Left colon (tissue), 2 donors: ENCODE measurements around the gene LMO1. TPM values are rescaled to one million over a fixed set of nuclear protein-coding genes. Genes with fewer than 3 reads are reported as not detected.

ENCODE experiments used
- ATAC-seq: fragments of 200-7000 bp; cut with Tn5 transposase; one replicate; pipeline ENCODE4 v1.9.1; 2020; ENCODE audit warnings: mild to moderate bottlenecking, moderate library complexity
- DNase-seq, 2 donors: peaks; one replicate each; pipeline ENCODE4 v3.0.0-alpha.2; 2020
- intact Hi-C, 2 donors: fragments of 100-400 bp; cut with DNase I in 1 of 2; cut with micrococcal nuclease in 1 of 2; formaldehyde crosslinking; loops; one replicate each; pipeline versions ENCODE4 v1.11.2 to v1.14.0; 2022; cut with DNase I, micrococcal nuclease
- long read RNA-seq: library from polyadenylated mRNA; unstranded; transcript quantifications from one replicate; pipeline ENCODE4 v2.0.0, GENCODE V29; 2021
- total RNA-seq, 2 donors: library from RNA; stranded (reverse); fragmentation: NEBNext Ultra II Directional; extraction: Animal tissue kit (Norgen Biotek cat#: 25700); gene quantifications; one replicate each; pipeline ENCODE4 v1.2.1, GENCODE V29; 2021
- donor health status: DM: no; HTN: no; CAD: no.
- donor health status: DM: yes; HTN: yes; CAD: no.

Gene LMO1
- total RNA-seq, result not detected
- long read RNA-seq, result 0 reads

DNA sequence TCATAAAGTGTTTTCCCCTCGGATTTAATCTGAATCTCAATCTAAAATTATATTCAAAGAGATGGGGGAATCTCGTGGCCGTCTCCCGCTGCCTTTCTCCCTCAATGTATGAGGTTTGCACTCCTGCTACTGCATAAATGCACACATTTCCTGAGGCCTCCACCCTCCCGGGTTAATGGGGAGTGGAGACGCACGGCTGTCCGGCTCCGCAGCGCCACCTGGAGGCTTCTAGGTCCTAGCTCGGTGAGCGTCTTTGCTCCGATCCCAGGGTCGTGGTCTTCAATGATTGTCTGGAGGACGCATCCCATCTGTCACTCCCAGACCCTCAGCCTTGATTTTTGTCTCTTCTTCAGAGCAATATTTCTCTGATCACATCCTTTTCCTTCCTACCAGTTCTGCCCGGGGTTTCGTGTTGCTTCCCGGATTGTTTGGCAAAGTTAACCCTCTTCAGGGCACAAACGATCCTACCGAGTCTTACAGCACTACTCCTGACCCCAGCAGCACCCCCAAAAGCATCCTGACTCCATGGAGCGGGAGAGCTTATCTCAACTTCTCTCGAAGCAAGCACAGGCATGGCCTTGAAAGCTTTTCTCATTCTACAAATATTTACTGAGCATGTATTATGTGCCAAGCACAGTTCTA lies at the start of gene LMO1:
LMO1 (minus strand) TSS at position 110 of the 642 bp plus-strand sequence. CDS start 516 bp downstream, outside the sequence.
- ATAC-seq, result peak; percentile 94
- intact Hi-C loops, result no loop called here
- DNase-seq, result peak; percentile 65 to 90

DNA sequence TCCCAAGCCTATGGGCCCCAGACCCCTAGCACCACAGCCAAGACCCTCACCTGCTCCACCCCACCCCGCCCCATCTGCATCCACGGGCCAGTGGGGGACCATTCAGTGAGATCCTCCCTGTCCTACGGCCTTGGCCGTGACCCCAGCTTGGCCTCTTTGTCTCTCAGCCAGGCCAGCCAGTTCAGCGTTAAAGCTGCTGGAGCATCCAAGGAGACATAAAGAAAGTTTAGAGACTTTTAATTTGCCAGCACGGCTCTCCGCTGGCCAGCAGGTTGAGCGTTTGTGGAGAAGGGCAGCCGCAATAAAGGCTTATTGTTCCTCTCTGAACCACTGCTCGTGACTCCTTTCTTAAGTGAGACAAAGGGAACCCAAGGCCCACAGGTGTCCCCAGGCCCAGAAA lies 49.3 kb upstream of the LMO1 start:
- intact Hi-C loops, result no loop called here
- no peak for ATAC-seq
- no peak for DNase-seq

DNA sequence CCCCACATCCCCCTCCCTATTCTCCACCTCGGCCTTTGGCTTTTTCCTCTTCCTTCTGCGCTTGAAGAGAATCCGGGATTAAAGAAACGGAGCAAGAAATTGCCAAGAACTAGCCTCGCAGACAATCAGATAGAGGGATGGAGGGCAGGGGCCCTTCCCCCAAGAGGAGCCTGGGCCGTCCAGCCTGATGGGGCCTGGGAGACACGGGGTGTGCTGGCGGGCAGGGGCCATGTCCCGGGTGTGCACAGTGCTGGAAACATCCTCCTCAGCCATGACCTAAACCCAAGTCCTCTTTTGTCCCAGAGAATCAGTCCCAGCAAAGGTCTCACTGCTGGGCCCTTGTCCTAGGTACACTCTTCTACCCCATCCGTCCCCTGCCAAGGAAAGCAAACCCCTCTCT lies 47.7 kb upstream of the LMO1 start:
- DNase-seq (no peak), ATAC-seq (no peak)
- intact Hi-C loops, result no loop called here

DNA sequence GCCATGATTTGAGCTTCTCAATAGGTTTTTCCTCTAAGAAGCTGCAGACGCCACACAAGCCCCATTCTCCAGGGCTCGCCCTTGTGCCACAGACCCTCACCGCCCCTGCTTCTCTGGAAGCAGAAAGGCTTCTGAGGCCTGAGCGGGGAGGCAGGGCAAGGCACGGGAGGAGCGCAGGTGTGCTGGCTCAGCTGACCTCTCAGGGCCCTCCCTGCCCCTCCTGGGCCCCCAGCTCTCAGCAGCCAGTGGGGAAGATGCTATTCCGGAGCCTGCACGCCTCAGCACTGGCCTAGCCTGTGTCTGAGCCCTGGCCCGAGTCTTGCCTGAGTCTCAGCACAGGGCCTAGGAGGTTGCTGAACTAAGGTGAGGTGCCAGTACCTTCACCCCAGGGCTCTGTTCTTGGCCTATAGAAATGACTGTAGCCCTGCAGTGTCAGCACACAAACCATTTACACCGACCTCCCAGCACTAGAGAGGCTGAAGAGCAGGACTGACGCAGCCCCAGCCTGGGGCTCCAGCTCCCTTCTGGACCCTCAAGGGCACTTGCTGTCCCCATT lies 47.1 kb upstream of the LMO1 start:
- ATAC-seq, result no peak
- no peak for DNase-seq
- intact Hi-C loops, result no loop called here

DNA sequence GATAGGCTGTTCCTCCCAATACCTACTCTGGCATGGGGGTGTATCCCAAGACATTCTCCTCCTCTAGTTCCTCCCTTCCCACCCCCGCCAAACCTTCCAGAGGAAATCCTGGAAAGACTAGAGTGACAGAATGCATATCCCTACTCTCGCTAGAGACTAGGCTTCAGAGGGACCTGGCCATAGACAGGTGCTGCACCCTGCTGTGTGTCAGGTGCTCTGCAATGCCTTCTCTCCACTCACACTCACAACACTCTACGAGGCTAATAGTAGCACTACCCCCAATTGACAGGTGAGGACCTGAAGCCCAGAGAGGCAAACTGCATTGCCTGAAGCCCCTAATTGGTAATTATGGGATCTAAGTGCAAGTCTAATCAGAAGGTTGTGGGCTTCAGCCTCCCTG lies 46.2 kb upstream of the LMO1 start:
- DNase-seq (no peak), ATAC-seq (no peak)
- intact Hi-C loops, result no loop called here

DNA sequence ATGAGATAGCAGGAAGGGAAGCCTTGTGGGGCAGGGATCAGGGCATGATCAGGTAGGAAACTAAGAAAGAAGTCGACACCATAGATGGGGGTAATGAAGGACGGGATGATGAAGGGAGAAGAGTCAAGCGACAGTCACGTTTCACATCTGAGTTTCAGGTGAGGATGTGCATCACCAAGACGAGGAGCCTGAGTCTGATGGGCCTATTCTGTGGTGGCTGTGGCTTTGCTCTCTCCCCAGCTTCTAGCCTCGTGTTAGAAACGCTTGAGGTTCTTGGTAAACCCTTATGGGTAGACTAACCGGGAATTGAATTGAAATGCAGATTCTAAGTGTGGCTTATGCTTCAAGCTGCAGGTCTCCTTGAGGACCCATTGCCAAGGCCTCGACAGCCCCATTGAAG lies 45.6 kb upstream of the LMO1 start:
- intact Hi-C loops, result no loop called here
- ATAC-seq (no peak), DNase-seq (no peak)

DNA sequence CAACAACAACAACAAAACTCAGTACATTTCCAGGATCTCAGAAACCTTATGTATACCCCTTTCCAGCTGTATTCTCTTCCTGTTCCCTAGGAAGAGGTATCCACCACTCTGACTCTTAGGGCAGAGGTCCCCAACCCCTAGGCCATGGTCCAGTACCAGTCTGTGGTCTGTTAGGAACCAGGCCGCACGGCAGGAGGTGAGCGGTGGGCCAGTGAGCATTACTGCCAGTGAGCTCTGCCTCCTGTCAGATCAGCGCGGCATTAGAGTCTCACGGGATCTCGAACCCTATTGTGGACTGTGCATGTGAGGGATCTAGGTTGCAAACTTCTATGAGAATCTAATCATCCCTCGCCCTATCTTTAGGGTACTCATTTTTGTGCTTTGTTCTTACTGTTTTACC lies 43.9 kb upstream of the LMO1 start:
- ATAC-seq (no peak), DNase-seq (no peak)
- intact Hi-C loops, result no loop called here

DNA sequence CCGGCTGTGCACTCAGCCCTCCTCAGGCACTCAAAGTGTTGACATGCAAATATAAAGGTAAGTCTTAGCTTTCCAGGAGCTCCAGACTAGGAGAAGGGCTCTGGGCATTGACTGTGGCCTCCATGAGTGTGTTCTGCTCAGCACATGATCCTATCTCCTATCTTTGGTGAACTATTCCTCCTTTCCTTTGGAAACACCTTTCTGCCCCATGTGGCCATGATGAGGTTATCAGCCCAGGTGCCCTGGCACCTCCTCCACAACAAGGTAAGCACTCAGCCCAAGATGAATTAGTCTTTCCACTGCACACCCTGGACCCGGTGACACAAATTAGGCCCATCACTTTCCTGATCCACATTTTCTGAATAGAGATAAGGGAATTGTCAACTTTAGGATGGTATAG lies 37.9 kb upstream of the LMO1 start:
- ATAC-seq, result no peak
- intact Hi-C loops, result no loop called here
- DNase-seq, result no peak

DNA sequence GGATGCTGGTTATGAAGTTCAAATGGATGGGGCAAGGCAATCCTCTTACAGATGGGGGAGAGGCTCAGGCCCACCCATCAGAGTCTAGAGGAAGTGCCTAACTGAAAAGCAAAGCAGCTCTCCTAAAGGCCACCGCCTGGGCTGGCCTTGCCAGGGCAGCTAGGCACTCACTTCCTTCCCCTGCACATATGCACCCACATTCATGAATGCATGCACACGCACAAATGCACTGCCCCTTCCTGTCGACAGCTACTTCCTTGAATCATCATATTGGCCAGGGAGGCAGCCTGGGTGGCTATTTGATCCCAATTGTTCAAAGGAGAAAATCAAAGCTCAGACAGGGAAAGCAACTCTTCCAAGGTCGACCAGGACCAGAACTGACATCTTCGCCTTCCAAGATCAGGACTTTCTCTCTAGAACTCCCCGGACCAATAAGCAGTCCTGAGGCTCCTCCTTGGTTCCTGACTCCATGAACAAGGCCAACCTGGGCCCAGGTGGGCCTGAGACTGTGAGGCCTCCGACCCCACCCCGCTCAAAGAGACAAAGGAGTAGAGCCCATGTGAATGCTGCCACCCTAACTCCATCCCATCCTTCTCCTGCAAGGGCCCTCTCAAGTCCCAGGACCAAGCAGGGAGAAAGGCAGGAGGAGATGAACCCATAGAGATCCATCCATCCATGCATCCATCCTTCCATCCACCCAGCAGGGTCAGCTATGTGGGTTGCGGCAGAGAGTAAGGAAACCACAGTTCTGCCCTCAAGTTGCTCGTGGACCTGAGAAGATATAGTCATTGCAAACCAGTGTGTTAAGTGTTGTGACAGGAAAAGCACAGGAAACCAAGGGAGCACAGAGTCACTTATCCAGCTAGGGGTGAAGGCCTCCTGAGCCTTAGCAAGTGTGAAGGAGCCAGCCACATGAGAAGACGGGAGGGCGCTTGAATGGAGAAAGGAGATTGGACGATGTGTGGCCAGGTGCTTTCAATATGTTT lies 35.4 kb upstream of the LMO1 start:
- no peak for DNase-seq
- ATAC-seq, result no peak

DNA sequence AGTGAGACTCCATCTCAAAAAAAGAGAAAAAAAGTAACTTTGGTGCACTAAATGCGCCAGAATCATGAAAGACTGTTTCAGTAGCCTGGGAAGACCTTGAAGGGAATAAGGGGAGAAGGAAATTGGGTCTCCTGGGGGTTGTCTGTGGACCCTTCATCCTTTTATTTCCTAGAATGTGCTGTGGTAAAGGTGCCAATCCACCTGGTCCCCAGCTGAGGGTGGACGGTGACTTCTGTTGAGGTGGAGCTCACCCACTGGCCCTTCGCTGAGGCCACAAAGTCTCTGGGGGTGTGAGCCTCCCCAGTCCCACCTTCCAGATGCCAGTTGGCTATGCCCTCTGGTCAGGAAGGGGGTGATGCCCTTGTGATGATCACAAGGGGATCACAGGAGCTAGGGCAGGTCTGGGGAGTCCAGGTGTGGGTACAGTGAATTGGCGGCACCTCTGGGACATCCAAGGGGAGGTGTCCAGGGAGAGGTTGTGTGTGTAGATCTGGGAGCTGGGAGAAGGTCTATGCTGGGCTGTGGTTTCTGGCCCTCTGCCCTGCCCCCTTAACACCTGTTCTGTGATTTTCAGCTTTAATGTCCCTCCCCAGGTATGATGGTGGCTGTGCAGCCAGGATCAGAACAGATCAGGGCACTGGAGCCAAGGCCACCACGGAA lies 34.2 kb upstream of the LMO1 start:
- DNase-seq (no peak), ATAC-seq (no peak)
- intact Hi-C loops, result no loop called here

More for the DNA sequence above, 35.4 kb upstream of the LMO1 start:
- intact Hi-C loops, result no loop called here

DNA sequence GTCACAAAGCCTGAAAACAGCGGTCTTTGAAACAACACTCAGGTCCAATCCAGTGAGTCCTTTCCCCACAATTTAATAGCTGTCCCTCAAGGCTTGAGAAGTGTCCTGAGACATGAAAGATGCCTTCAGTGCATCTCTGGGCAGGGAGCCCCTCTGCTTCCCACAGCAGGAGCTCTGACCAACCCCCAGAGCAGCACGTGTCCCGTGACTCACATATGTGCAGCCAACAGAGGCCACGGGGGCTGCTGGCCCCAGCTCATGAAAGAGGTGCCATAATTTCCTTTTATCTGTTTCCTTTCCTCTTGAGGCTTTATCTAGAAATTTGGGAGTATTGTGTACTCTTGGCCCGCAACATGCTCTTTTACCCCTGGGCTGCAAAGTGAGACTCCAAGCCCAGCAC lies 33.2 kb upstream of the LMO1 start:
- DNase-seq (no peak), ATAC-seq (no peak)
- intact Hi-C loops, result no loop called here

DNA sequence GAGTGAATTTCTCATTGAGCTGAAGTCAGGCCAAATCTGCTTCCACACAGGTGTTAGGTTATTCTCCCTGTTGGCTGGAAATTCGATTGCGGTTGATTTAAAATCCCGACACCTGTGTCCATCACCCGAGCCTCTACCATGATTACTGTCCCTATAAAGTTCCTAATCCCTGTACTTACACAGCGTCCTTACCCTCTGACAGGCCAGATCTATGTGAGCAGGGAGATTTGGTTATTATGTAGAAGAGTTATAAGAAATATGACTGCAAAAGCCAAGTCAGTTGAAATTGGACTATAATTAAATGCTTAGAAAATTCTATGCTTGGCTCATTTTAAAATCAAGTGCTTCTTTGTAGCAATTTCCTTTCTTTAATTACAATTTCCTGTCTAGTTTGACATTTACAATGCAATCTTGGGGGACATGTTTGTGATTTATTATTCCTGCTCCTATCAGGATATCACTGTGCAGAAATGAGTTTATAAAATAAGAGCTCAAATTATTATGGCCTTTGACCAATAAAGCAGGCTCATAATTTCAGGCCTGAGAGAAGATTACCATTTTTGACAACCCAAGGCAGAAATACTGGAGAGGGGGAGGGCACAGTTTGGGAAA lies 32.5 kb upstream of the LMO1 start:
- intact Hi-C loops, result no loop called here
- DNase-seq (no peak), ATAC-seq (no peak)

DNA sequence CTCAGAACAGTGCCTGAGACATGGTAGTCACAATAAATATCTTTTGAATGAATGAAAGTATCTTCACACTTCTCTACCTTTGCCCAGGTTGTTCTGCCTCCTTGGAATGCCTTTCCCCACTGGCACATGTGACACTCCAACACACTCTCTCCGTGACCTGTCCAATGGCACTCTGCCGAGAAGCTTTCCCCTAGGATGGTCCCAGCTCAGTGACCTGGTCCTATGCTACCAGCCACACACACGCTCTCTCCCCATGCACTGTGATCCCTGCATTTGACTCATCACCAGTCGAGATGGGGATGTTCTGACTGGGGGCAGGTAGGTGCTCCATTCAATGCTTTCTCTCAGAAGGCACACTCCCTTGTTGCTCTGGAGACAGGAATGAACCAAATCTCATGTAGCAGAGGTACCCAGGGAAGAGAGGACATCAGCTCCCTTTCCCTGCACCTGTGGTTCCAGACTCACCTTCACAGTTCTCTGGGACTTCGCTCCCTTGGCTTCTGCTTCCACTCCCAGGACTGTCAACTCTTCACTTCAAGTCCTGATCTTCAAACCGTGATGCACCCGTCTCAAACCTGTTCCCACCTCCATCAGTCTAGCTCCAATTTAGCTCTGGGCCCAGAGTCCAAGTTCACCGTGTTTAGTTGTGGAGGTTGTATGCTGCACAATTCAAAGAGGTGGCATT lies 30.7 kb upstream of the LMO1 start:
- intact Hi-C loops, result no loop called here
- ATAC-seq (no peak), DNase-seq (no peak)

DNA sequence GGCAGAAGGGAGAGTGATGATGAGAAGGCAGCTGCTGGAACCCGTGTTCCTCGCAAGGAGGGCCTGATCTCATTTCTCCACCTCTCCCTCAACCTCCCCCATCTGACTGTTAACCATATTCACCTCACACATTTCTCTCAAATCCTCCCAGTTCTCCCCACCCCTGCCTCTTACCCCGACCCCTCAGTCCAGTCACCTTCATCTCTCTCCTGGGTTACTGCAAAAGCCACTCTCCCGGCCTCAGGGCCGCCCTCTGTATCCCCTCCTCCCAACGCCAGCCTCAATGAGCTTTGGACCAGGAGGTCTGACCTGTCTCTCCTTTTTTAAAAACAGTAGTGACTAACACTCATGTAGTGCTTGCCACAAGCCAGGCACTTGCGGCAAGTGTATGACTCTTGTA lies 29.5 kb upstream of the LMO1 start:
- DNase-seq (no peak), ATAC-seq (no peak)
- intact Hi-C loops, result no loop called here

DNA sequence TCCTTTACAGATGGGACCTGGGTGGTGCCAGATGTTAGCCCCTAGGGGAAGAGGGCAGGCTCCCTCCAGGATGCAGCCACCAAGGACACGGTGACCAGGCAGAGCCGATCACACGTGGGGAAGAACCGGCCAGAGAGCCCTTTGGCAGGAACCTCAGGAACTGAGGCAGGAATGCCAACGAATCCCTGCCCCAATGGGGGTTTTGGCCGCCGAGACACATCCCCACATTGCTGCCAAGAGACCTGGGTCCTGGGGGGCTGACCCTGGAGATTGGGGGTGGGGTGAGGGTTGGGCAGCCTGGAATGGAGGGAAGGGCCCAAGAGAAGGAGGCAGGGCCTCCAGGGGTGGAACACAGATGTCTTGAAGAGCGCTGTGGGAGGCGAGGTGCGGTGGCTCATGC lies 28.7 kb upstream of the LMO1 start:
- intact Hi-C loops, result no loop called here

DNA sequence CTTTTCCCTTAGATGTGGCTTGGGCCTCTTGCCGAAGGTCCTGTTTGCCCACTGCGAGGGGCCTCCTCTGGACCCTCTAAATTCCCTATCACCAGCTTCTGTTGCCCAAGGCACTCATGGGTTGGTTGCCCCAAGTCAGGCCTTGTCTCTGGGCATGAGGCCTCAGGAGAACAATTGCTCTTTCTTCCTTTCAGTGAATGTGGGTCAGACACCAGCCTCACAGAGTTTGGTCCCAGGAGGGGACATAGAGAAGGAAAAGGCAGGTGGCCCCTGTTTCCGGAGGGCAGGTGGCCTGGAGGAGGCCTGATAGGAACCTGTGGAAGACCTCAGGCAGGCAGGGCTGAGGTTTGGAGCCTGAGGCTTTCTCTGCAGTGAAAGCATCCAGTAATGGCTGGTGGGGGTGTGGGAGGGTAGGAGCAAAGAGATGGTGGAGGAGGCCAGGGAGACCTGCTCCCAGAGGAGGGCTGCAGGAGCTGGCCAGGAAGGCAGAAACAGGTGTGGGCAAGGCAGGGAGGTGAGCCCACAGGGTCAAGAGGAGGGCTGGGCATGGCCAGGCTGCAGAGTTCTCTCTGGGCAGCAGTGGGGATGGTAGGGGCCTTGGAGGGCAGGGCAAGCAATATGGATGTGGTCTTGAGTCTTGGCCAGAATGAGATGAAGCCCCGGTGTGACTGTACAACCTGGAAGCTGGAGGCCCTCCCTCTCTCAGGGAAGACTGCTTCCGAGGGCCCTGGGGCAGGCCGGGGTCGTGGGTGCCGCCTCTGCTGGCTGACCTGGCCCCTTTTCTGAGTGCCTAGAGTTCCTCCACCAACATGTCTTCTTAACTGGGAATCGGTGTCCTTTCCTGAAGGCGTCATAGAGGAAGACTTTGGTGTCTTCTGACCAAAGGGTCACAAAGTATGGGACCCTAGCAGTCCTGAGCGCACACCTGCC lies 28.0 kb upstream of the LMO1 start:
- intact Hi-C loops, result no loop called here
- no peak for DNase-seq

More for the DNA sequence above, 28.7 kb upstream of the LMO1 start:
- ATAC-seq (no peak), DNase-seq (no peak)

DNA sequence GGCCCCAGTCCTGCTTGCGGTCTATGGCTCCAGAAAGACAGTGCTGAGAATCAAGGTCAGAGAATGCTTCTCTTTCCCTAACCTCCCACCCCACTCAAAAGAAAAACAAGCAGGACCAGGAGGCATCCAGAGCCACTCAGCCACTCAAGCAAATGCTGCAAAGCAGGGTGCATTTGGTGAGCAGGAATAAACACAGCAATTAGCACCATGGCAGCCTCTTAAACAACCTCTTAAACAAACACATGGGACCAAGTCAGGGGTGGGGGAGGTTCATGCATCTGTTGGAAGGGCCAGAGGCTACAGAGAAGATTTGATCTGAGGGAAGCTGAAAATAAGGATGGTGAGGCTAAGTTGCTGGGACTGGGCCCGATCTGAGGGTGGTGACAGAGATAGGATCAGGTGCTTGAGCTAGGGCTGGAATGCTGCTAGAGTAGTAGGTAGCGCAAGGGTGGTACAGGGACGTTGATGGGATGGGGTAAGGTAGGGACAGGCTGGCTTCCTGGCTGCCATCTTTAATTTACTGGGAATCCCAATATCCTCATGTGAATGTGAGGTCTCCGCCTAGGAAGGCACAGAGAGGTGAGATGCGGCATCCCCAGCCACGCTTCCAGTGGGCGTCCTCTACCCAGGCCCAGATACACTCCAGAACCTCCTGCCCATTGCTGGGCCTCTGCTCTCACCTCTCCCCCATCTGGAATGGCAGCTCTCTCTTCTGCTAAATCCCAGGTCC lies 26.6 kb upstream of the LMO1 start:
- DNase-seq (no peak), ATAC-seq (no peak)
- intact Hi-C loops, result no loop called here

More for the DNA sequence above, 28.0 kb upstream of the LMO1 start:
- ATAC-seq, result no peak
